ENCODE data around the gene SREBF2. TPM values are rescaled to one million over a fixed set of nuclear protein-coding genes. Genes with fewer than 3 reads are reported as not detected.

The SREBF2 gene
- total RNA-seq, 4 donors from 2014 or later = 21.4 to 28.0 (median 25.3) TPM

DNA sequence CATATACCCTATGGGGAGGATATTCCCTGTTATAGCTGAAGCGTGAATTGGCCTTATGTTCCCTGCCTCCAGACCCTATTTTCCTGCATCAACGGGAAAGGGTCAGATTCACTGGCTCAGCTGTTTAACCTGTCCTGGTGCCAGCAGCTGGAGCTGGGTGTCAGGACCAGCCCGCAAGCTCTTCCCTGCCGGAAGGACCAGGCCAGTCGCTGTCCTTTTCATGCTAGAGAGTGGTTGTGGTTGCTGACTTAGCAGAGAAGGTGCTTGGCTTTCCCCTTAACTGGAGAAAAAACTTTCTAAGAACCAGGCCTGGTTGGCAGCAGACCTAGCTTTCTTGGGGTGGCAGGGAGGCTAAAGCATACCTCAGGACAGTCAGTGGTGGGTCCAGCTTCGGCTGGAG, 5.2 kb upstream of the SREBF2 start:
- TF ChIP-seq, protein P1, sequence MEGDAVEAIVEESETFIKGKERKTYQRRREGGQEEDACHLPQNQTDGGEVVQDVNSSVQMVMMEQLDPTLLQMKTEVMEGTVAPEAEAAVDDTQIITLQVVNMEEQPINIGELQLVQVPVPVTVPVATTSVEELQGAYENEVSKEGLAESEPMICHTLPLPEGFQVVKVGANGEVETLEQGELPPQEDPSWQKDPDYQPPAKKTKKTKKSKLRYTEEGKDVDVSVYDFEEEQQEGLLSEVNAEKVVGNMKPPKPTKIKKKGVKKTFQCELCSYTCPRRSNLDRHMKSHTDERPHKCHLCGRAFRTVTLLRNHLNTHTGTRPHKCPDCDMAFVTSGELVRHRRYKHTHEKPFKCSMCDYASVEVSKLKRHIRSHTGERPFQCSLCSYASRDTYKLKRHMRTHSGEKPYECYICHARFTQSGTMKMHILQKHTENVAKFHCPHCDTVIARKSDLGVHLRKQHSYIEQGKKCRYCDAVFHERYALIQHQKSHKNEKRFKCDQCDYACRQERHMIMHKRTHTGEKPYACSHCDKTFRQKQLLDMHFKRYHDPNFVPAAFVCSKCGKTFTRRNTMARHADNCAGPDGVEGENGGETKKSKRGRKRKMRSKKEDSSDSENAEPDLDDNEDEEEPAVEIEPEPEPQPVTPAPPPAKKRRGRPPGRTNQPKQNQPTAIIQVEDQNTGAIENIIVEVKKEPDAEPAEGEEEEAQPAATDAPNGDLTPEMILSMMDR (IDR thresholded peaks at IDR 0.05; ENCODE audit: low read depth) = no peak

DNA sequence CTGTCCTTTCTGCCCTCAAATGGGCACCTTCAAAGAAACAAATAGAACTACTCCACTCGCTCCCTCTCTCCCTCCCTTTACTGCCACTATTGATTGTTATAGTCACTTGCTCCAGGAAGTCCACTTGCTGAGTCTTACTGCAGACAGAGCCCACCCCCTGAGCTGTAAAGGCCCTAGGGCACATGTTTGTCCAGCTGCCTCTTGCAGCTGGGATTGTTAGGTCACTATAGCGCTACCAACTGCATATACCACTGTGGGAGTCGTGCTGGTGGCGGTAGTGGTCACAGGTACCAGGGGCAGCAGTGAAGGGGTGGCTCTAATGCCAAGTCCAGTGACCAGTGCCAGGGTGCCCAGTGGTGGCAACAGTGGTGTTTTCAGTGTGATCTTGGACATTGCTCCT, 4.4 kb upstream of the SREBF2 start:
- TF ChIP-seq, protein P1 (IDR thresholded peaks at IDR 0.05; ENCODE audit: low read depth) = no peak

DNA sequence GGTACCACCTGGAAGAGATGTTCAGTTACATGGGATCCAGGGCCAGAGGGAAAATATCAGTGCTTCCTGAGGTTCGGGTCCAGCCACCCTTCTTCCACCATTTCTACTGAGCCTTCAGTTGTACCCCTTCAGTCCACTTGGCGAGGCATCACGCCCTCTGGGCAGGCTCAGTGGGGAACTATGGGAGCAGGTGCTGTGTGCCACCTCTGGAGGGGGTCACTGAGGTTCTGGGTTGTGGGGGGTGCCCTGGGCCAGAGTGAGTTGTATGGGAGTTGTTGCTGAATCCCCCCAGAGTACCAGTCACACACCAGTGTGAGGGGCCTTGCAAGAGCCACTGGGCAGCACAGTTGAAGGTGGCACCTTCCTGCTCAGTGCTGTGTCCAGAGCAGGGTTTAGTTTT, 2.7 kb upstream of the SREBF2 start:
- TF ChIP-seq, protein P1 (IDR thresholded peaks at IDR 0.05; ENCODE audit: low read depth) = no peak

DNA sequence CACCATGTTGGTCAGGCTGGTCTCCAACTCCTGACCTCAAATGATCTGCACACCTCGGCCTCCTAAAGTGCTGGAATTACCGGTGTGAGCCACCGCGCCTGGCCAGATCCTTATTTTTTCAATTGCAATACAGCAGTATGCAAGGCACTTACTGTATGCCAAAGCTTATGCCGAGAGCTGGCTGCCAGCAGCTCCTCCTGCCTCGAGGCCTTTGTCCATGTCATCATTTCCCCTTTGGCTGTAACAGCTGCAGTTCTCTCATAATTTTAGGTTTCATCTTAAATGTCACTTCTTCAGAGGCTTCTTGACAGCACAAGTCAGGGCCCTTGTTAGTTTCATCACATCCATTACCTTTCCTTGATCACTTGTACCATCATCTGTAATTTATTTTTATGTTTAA, 1.5 kb upstream of the SREBF2 start:
- TF ChIP-seq, protein P1 (IDR thresholded peaks at IDR 0.05; ENCODE audit: low read depth) = no peak

DNA sequence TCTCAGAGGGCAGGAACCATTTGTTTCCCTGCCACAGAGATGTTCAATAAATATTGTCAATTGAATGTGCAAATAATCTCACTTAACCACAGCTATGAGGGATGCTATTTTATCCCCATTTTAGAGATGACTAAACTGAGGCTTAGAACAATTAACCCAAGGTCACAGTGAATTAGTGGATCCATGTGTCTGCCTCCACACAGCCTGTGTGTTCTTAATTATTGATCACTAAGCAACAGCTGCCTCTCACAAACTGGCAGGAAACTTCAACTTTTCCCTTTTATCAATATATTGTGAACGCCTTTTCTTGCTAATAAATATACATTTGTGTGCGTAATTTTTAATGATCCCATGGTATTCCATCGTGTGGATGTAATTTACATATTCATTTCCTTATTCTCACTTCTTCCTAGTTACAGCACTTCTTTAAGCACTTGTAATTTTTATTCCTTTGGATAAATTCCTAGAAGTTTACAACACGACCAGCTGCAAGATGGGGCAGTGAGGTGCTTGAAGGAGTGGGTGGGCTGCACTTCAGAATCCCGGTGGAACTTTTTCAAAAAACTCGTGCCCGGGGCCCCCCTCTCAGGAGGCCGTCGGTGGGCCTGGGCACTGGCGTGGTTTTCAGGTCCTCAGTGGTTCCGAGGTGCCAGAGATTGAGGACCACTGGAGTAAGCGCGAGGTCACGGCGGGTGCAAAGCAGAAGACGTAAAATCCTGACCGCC, 915 bp upstream of the SREBF2 start:
- TF ChIP-seq, protein P1 (IDR thresholded peaks at IDR 0.05; ENCODE audit: low read depth) = no peak

DNA sequence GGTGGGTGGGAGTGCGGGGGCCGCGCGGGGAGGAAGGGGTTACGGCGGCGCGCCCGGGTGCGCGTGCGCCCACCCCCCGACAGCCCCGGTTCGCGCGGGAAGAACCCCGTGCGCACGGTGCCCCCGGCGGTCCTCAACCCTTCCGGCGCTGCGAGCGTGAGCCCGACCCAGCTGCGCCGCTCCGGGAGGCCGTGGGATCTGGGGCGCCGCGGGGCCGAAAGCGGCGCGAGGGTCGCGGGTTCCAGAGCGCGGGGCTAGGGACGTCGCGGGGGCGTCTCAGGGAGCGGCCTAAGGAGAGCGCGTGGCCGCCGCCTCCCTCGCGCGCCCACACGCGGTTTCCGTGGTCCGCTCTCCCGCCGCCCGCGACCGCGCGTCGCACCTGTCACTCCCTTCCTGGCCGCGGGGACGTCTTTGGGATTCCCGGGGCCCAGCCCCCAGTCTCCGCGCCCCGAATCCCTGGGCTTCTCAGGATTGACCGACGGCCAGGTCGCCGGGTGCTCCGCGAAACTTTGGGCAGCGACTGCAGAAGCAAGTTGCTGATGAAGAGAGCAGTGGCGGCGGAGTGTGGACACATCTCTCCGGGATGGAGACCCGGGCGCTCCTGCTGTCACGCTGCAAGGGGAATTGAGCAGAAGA, 582 bp downstream of the SREBF2 start:
- TF ChIP-seq, protein P1 (IDR thresholded peaks at IDR 0.05; ENCODE audit: low read depth) = no peak

DNA sequence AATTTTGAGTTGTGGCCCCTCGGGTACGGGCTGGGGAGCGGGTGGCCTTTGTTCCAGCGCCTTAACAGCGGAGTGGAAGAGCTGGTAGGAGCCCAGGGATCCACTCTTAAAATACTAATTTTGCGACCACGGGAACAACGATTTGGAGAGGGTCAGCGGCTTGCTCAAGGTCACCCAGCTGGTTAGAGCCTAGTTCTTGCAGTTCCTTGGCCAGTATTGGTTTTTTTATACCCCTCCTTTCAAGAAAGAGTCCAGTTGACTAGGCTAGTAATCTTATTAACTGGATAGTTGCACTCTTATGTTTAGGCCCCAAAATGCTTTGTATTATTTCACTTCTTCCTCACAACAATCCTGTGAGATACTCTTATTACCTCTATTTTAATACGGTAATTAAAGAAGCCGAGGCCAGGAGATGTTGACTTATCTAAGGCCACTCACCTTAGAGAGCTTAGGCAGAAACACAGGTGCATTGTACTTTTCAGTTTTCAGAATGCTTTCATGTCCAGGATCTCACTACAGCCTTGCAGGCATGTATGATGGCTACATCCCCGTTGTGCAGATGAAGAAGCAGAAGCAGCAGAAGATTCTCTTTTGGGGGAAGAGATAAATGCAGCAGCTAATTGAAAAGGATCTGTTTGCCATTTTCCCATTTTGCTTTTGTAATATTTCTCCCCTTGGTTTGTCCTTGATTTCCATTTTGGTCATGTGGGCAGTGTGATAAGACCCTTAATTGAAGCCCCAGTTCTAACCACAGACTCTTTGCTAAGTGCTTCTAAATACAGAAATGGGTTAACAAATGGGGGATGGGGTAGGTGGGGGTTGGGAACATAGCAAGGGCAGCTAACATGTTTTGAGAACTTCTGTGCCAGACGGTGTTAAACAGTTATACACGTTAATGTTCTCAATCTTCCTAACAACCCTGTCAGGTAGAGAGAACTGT, 1.4 kb downstream of the SREBF2 start:
- TF ChIP-seq, protein P1 (IDR thresholded peaks at IDR 0.05; ENCODE audit: low read depth) = no peak
